ENCODE measurements around the gene MYO5B.

GRCh38 chr18:49905771-49906170, 289.2 kb downstream of the MYO5B start:
- TF ChIP-seq CTCF (IDR thresholded peaks at IDR 0.05) (no peak), ZFX (IDR thresholded peaks at IDR 0.05; ENCODE audit: borderline replicate concordance) (no peak)

All from 22Rv1 (cell line).